Fibroblast of mammary gland (primary cell): ENCODE measurements around the gene AKAP17A.
A peak's percentile ranks its signal among the peaks of the same experiment; 100 is the strongest.

ENCODE experiments used
- DNase-seq: peaks from one replicate; pipeline ENCODE4 v3.0.0-alpha.2; 2010; ENCODE audit warnings: low read depth
- H3K4me3 ChIP-seq: 2 replicates; pipeline ENCODE4 v1.5.1; 2011; ENCODE audit warnings: low read depth, mild to moderate bottlenecking, low read length, moderate library complexity; ENCODE audit not compliant: control insufficient read depth
- CTCF ChIP-seq: conservative IDR thresholded peaks from 2 replicates; pipeline ENCODE4 v1.5.1; 2011; ENCODE audit warnings: low read depth, low read length, inconsistent platforms; ENCODE audit not compliant: control insufficient read depth, insufficient read depth

AKAP17A gene

GRCh38 chrX:1576201-1576992 is 15.0 kb upstream of the AKAP17A start:
- no peak for TF ChIP-seq CTCF
- H3K4me3 ChIP-seq: no peak overlapping the region
- no peak for DNase-seq

- H3K4me3 ChIP-seq: no peak overlapping the region
- no peak for DNase-seq
- TF ChIP-seq CTCF: no peak
Observed at GRCh38 chrX:1577845-1578244, 13.6 kb upstream of the AKAP17A start.

GRCh38 chrX:1578511-1579173 is 12.8 kb upstream of the AKAP17A start:
- no peak for TF ChIP-seq CTCF
- DNase-seq: no peak

GRCh38 chrX:1581132-1581531 is 10.3 kb upstream of the AKAP17A start:
- peak; percentile 83 for TF ChIP-seq CTCF
- DNase-seq: peak; percentile 43
- no peak overlapping the region for H3K4me3 ChIP-seq

More at GRCh38 chrX:1578511-1579173, 12.8 kb upstream of the AKAP17A start:
- H3K4me3 ChIP-seq: no peak overlapping the region

GRCh38 chrX:1582686-1583437 is 8.5 kb upstream of the AKAP17A start:
- TF ChIP-seq CTCF: no peak
- H3K4me3 ChIP-seq: no peak overlapping the region
- peak; percentile 18 for DNase-seq

GRCh38 chrX:1584237-1585011 is 7.0 kb upstream of the AKAP17A start:
- DNase-seq: no peak
- TF ChIP-seq CTCF: no peak
- H3K4me3 ChIP-seq: no peak overlapping the region
